Measurements from ENCODE around the gene C22orf31.

The C22orf31 gene

GRCh38 chr22:29102300-29102699 is 40.7 kb upstream of the C22orf31 start:
- TF ChIP-seq CTCF (IDR thresholded peaks at IDR 0.05): no peak
- TF ChIP-seq ZFX (IDR thresholded peaks at IDR 0.05; ENCODE audit: borderline replicate concordance): no peak
- no peak overlapping the region for H3K27ac ChIP-seq

GRCh38 chr22:29098296-29098695 is 36.7 kb upstream of the C22orf31 start:
- TF ChIP-seq ZFX (IDR thresholded peaks at IDR 0.05; ENCODE audit: borderline replicate concordance): no peak
- no peak for TF ChIP-seq CTCF (IDR thresholded peaks at IDR 0.05)
- no peak overlapping the region for H3K27ac ChIP-seq

GRCh38 chr22:29096736-29097669 is 35.4 kb upstream of the C22orf31 start:
- peak overlapping the region; percentile 55 for H3K27ac ChIP-seq
- TF ChIP-seq CTCF (IDR thresholded peaks at IDR 0.05): no peak
- TF ChIP-seq ZFX (IDR thresholded peaks at IDR 0.05; ENCODE audit: borderline replicate concordance): no peak

- no peak overlapping the region for H3K27ac ChIP-seq
- TF ChIP-seq ZFX (IDR thresholded peaks at IDR 0.05; ENCODE audit: borderline replicate concordance): no peak
- no peak for TF ChIP-seq CTCF (IDR thresholded peaks at IDR 0.05)
Measured at GRCh38 chr22:29095459-29095858, 33.8 kb upstream of the C22orf31 start.

GRCh38 chr22:29093501-29094300 is 32.1 kb upstream of the C22orf31 start:
- no peak overlapping the region for H3K27ac ChIP-seq
- TF ChIP-seq ZFX (IDR thresholded peaks at IDR 0.05; ENCODE audit: borderline replicate concordance): no peak

- H3K27ac ChIP-seq: no peak overlapping the region
- no peak for TF ChIP-seq ZFX (IDR thresholded peaks at IDR 0.05; ENCODE audit: borderline replicate concordance)
- no peak for TF ChIP-seq CTCF (IDR thresholded peaks at IDR 0.05)
Measured at GRCh38 chr22:29093030-29093429, 31.4 kb upstream of the C22orf31 start.

GRCh38 chr22:29092243-29092642 is 30.6 kb upstream of the C22orf31 start:
- H3K27ac ChIP-seq: no peak overlapping the region

More at GRCh38 chr22:29092243-29092642, 30.6 kb upstream of the C22orf31 start:
- TF ChIP-seq ZFX (IDR thresholded peaks at IDR 0.05; ENCODE audit: borderline replicate concordance) (no peak), CTCF (IDR thresholded peaks at IDR 0.05) (no peak)
